GM12878 (cell line): Measurements from ENCODE around the gene TTLL13. TPM values are rescaled to one million over a fixed set of nuclear protein-coding genes. Genes with fewer than 3 reads are reported as not detected.

Experiments used
- CUX1 ChIP-seq: IDR thresholded peaks from 2 replicates; pipeline ENCODE4 v1.6.1; 2012; ENCODE audit warnings: improper control_type of control experiment, low read depth, low read length; ENCODE audit not compliant: insufficient replicate concordance
- E4F1 ChIP-seq: fragments of 450-650 bp; IDR thresholded peaks from 2 replicates; pipeline ENCODE4 v1.6.1; 2018; ENCODE audit warnings: borderline replicate concordance, mild to moderate bottlenecking; ENCODE audit not compliant: partially characterized antibody
- ELK1 ChIP-seq: IDR thresholded peaks from 2 replicates; pipeline ENCODE4 v1.6.1; 2012; ENCODE audit warnings: low read depth, low read length, improper control_type of control experiment
- HSF1 ChIP-seq: fragments of 150-350 bp; IDR thresholded peaks from 2 replicates; pipeline ENCODE4 v1.6.1; 2014; ENCODE audit warnings: mild to moderate bottlenecking, low read depth, low read length
- KDM1A ChIP-seq: fragments of 200-600 bp; sonication (generic); IDR thresholded peaks from 2 replicates; pipeline ENCODE4 v1.6.1; 2016; ENCODE audit warnings: borderline replicate concordance
- MEF2B ChIP-seq: fragments of 450-650 bp; IDR thresholded peaks from 2 replicates; pipeline ENCODE4 v1.6.1; 2018; ENCODE audit warnings: mild to moderate bottlenecking, moderate library complexity; ENCODE audit not compliant: partially characterized antibody, poor library complexity, severe bottlenecking
- NR2C1 ChIP-seq: fragments of 450-650 bp; IDR thresholded peaks from 2 replicates; pipeline ENCODE4 v1.6.1; 2017; ENCODE audit warnings: antibody characterized with exemption, mild to moderate bottlenecking, moderate library complexity
- RAD21 ChIP-seq: IDR thresholded peaks from 2 replicates; pipeline ENCODE4 v1.6.1; 2011; ENCODE audit warnings: mild to moderate bottlenecking, low read depth, low read length, moderate library complexity; ENCODE audit not compliant: insufficient read depth
- RELB ChIP-seq: fragments of 450-650 bp; IDR thresholded peaks from 2 replicates; pipeline ENCODE4 v1.6.1; 2017; ENCODE audit warnings: low read depth, mild to moderate bottlenecking, moderate library complexity
- SKIL ChIP-seq: fragments of 450-650 bp; IDR thresholded peaks from 2 replicates; pipeline ENCODE4 v1.6.1; 2017; ENCODE audit warnings: mild to moderate bottlenecking, low read depth, inconsistent platforms; ENCODE audit not compliant: poor library complexity, severe bottlenecking
- USF1 ChIP-seq: IDR thresholded peaks from 2 replicates; pipeline ENCODE4 v1.6.1; 2011; ENCODE audit warnings: borderline replicate concordance, low read depth, mild to moderate bottlenecking, moderate library complexity, mixed read lengths, low read length; ENCODE audit not compliant: insufficient read depth; ENCODE audit errors: extremely low read length
- ZNF274 ChIP-seq: IDR thresholded peaks from one replicate; pipeline ENCODE4 v1.8.0; 2011; ENCODE audit not compliant: insufficient read length, insufficient read depth
- polyA plus RNA-seq, 11 experiments: library from polyadenylated mRNA; depleted of rRNA in 4 of 11; unstranded in 6 of 11; stranded (reverse) in 5 of 11; fragments of >200 nt; fragmentation: Nextera tagmentation in 4 of 11; fragmentation: Illumina TruSeq in 1 of 11; extraction: Ambion mirVana in 4 of 11; extraction: Trizol in 1 of 11; gene quantifications; 1 replicate in 1 of 11; 2 replicates in 10 of 11; pipeline versions ENCODE4 v1.2.1 to v1.2.3, GENCODE V29; 2011 to 2016; ENCODE audit warnings: inconsistent platforms in 2 of 11, missing spikeins in 2 of 11, low read depth in 1 of 11
- total RNA-seq, 4 experiments: library from RNA; depleted of rRNA in 3 of 4; stranded (reverse); fragments of >200 nt in 3 of 4; fragmentation: Illumina TruSeq in 1 of 4; extraction: Trizol in 1 of 4; gene quantifications; 2 replicates each; pipeline versions ENCODE4 v1.2.1 to v1.2.3, GENCODE V29; 2013 to 2021

Gene TTLL13
- total and polyA plus RNA-seq, 10 of the 15 experiments (the other 5 are each of a cell fraction or from before 2014, with no cell fraction given), result 0.03 to 0.32 (median 0.13) TPM; not detected in 1

GRCh38 chr15:90259524-90259923 is 10.2 kb downstream of the TTLL13 start (continued):
- TF ChIP-seq HSF1, result no peak
- TF ChIP-seq ELK1, result no peak
- TF ChIP-seq NR2C1, result no peak
- TF ChIP-seq SKIL, result peak; percentile 94
- no peak for TF ChIP-seq CUX1
- no peak for TF ChIP-seq ZNF274
- TF ChIP-seq USF1, result no peak
- no peak for TF ChIP-seq RAD21
- TF ChIP-seq KDM1A, result no peak
- peak; percentile 42; the same call in 1 of the 2 replicates for TF ChIP-seq RELB
- peak; percentile 52 for TF ChIP-seq MEF2B
- TF ChIP-seq E4F1, result no peak
